IPS DF 4.7 (cell line): ENCODE measurements around the gene RRAS.

ENCODE experiments used
- DNase-seq: peaks from one replicate; pipeline ENCODE4 v3.0.0-alpha.2; 2013; ENCODE audit warnings: low spot score; ENCODE audit errors: extremely low read depth

RRAS gene

DNA sequence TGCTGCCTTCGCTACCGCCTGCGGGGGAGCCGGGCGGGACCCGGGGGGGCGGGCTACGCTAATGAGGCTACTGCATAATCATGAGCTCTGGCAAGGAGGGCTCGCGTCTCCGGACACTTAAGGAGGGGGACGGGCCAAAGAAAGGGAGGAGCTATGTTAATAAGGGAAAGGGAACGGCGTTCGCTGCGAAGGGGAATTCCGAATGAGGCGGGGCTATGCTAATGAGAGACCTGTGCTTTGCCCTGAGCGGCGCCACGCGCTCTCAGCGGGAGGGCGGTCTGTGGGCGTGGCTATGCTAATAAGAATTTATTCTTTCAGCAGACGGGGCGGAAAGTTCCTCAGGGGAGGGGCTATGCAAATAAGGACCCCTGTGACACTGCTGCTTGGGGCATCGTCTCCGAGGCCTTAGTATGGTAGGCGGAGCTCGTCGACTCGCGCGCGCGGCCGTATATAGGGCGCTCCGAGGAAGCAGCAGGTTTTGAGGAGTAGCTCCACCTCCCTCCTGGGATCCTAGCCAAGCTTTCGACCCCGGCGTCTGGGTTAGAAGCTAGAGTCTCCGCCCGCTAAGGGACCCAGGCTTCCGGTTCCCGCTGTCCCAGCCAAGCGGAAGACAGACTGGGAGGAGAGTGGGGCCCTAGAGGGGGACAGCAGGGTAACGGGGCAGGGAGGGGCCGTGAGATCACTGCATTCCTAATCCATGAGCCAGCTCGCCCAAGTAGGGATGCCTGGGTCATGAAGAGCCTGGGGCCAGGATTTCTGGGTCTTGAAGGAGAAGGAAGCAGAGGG lies at the start of gene RRAS:
Gene RRAS, minus strand, starts transcription at position 31 of the 786 bp plus-strand sequence. CDS start 45 bp downstream, outside the sequence.
- peak; percentile 99 for DNase-seq

- no peak for DNase-seq
Observed at GRCh38 chr19:49689133-49690078, 49.5 kb upstream of the RRAS start, which contains the start of gene ADM5. TSS of gene ADM5 (plus strand) at chr19:49689594. CDS start at chr19:49689838, 244 bp downstream.

DNA sequence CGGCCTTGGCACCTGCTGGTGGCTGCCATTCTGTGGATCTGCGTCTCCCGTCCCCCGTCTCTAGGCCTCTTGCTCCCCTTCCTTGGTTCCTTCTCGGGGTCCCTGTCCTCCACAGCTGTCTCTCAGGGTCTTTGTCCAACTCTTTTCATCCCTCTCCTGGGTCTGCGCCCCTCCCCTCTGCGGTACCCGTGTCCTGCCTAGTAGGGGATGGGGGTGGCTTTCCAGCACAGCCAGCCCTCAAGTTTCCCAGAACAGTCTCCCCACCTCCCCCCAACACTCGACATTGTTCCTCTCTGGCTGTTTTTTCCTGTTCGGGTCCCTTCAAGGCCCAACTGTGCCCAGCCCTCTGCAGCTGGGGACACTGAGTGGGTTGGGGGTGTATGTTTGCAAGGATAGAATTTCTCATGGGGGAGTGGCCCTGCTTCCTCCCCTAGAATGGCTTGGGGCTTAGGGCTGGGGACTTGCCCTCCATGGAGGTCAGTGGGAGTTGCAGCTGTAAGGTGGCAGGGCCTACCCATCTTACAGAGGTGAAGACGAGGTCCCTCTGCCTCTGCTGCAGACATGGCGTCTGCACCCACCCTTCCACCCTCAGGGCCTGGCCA lies 48.7 kb upstream of the RRAS start:
- no peak for DNase-seq

DNA sequence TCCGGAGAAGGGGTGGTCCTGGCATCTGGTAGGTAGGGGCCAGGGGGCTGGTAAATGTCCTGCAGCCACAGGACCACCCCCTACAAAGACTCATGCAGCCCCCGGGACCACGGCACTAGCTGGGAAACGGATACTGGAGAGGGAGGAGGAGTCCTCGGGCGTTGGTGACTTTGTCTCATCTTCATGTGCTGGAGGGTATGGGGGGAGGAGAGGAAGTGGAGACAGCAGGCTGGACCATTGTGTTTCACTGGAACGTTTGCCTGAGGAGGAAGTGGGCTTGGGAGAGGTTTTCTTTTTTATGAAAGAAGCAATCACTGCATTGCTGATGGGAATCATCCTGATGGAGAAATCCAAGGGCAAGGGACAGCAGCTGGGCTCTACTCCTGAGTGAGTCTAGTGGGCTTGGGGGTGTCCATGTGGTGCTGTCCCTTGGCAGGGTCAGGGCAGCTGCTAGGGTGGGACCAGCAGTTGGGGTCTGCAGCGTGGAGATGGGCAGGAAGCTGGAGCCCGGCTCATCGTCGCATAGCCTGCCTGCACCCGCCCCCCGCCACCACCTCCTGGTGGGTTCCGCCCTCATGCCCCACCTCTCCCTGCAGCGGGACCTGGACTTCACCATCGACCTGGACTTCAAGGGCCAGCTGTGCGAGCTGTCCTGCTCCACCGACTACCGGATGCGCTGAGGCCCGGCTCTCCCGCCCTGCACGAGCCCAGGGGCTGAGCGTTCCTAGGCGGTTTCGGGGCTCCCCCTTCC lies 47.8 kb upstream of the RRAS start:
- DNase-seq = no peak

GRCh38 chr19:49687150-49687549 lies 47.2 kb upstream of the RRAS start:
- DNase-seq = no peak

DNA sequence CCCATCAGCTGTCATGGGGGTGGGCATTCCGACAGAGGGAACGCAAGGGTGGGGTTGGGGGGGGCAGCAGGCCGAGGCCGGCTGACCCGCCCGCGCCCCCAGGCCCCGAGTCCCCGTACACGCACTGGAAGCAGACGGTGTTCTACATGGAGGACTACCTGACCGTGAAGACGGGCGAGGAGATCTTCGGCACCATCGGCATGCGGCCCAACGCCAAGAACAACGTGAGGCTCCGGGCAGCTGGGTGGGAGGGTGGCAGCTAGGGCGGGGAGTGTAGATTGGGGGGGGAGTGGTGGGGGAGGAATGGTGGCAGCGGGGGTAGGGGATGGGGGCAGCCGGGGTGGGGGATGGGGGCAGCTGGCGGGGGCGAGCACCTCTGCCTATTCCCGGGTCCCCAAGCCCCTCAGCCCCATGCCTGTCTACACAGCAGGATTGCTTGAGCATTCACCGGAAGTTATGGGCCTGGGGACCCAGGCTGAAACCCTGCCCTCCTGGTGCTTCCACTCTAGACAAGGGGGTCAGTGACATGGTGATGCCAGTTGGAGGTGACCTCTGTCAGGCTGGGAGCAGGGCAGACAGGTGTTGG lies 46.7 kb upstream of the RRAS start:
- no peak for DNase-seq

DNA sequence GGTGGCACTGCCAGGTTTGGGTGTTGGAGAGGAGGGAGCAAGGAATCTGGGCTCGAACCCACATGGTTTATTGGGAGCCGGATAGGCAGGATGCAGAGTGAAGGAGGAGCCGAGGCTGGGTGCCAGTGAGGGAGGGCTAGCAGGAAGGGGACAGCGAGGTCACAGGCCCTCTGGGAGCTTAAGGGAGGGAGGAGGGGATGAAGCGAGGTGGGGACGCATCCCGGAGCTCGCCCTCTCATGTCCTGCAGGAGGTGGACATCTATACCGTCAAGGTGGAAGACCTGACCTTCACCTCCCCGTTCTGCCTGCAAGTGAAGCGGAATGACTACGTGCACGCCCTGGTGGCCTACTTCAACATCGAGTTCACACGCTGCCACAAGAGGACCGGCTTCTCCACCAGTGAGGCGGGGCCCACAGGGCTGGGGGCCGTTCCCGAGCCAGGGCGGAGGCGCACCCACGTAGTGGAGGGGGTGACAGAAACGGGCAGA lies 45.9 kb upstream of the RRAS start:
- no peak for DNase-seq

GRCh38 chr19:49684983-49685553 lies 45.1 kb upstream of the RRAS start:
- DNase-seq = no peak

GRCh38 chr19:49684251-49684982 lies 44.5 kb upstream of the RRAS start:
- DNase-seq = no peak

DNA sequence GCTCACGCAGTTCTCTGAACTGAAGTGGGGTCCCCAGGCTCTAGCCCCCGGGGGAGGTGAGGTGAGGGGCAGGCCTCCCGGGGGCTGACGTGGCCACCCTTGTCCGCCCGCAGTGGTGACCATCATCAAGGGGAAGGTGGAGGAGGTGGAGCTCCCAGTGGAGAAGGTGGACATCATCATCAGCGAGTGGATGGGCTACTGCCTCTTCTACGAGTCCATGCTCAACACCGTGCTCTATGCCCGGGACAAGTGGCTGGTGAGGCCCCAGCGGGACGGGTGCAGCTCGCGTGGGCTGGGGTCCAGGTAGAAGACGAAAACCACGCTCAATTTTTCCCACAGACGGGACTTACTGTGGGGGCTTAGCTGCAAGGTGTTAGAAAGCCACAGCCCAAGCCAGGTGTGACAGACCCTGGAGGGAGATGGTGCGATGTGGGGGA lies 43.9 kb upstream of the RRAS start:
- DNase-seq = no peak

DNA sequence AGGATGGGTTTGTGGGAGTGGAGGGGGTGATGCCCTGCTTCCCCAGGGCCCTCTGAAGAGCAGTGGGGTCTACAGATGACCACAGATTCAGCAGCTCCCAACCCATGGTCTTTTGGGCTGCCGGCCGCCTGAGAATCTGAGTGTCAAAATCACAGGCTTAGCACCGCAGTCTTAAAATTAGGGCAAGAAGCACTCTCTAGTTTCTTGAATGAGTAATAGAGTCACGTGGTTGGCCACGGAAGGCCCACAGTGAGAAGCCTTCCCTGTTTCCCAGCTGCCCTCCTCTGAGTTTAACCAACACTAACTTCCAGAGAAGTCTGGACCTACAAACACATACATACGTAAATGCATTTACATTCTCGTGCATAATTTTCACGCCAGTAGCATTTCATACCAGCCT lies 42.3 kb upstream of the RRAS start:
- DNase-seq = no peak

GRCh38 chr19:49681830-49682229 lies 41.9 kb upstream of the RRAS start:
- DNase-seq = no peak

- no peak for DNase-seq
Observed at GRCh38 chr19:49680421-49681351, 40.7 kb upstream of the RRAS start.

DNA sequence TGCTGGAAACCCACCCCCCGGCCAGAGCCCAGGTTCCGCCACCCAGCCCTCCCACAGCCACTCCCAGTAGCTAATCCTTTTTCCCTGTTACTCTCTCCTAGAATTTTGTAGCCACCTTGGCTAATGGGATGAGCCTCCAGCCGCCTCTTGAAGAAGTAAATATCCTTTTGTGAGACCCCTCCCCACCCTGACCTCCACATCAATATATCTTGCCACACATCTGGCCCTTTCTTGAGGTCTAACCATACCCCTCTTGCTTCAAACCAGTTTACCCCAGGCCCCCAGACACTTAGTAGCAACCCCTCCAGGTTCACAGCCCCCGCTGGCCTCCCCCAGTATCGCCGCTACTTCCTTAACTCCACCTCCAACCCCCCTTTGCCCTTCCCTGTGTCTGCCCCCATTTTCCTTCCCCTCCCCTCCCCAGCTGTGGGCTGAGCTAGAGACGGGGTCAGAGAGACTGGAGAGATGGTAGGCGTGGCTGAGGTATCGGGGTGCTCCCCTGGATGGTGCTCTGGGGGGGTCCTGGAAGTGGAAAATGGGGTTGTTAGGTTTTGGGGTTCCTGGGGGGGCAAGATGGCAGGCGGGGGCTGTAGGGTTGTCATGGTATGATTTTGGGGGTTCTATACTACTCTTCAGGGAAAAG lies 39.9 kb upstream of the RRAS start:
- no peak for DNase-seq

- no peak for DNase-seq
Observed at GRCh38 chr19:49678985-49679770, 39.2 kb upstream of the RRAS start.

GRCh38 chr19:49677901-49678674 lies 38.1 kb upstream of the RRAS start:
- DNase-seq = no peak
